ENCODE measurements around the gene SECISBP2L.

DNA sequence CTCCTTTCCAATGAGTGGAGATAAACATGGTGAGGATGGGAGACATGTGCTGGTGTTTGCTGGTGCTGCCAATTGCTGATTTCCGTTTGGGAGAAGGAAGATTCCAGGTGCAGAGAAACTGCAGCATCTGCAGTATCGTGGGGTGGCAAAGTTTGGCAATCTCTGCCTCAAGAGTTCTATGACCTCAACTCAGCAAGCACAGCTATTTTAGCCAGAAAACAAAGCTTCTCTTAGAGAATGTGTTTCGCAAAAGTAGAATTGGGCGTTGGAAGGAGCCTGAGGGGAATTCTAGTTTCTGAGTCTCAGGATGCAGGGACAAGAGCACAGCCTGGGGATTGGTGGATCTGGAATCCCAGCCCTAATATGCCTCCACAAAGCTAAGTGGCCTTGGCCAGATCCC, 64.3 kb downstream of the SECISBP2L start:
- no peak for TF ChIP-seq EZH2 (IDR thresholded peaks at IDR 0.05; ENCODE audit: low read depth)
- TF ChIP-seq, protein P1, sequence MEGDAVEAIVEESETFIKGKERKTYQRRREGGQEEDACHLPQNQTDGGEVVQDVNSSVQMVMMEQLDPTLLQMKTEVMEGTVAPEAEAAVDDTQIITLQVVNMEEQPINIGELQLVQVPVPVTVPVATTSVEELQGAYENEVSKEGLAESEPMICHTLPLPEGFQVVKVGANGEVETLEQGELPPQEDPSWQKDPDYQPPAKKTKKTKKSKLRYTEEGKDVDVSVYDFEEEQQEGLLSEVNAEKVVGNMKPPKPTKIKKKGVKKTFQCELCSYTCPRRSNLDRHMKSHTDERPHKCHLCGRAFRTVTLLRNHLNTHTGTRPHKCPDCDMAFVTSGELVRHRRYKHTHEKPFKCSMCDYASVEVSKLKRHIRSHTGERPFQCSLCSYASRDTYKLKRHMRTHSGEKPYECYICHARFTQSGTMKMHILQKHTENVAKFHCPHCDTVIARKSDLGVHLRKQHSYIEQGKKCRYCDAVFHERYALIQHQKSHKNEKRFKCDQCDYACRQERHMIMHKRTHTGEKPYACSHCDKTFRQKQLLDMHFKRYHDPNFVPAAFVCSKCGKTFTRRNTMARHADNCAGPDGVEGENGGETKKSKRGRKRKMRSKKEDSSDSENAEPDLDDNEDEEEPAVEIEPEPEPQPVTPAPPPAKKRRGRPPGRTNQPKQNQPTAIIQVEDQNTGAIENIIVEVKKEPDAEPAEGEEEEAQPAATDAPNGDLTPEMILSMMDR (conservative IDR thresholded peaks at IDR 0.05), result no peak
